GM20431 (cell line): Measurements from ENCODE around the gene SH2B2.

Source experiments
- in situ Hi-C: fragments of 300-500 bp; cut with MseI, MboI; formaldehyde crosslinking; loops from one replicate; pipeline ENCODE4 v1.15.0; 2020; ENCODE audit warnings: low sequenced_read_pairs; ENCODE audit not compliant: unreplicated experiment

Gene SH2B2

GRCh38 chr7:102283477-102284189 lies 3.0 kb upstream of the SH2B2 start:
- in situ Hi-C loops = loop anchor here (5.0 kb wide), 1 partner anchor 109 kb away; no protein-coding TSS in a partner anchor

GRCh38 chr7:102284399-102284798 lies 2.3 kb upstream of the SH2B2 start:
- in situ Hi-C loops = loop anchor here (5.0 kb wide), 1 partner anchor 108 kb away; no protein-coding TSS in a partner anchor

- in situ Hi-C loops = loop anchor here (5.0 kb wide), 1 partner anchor 107 kb away; no protein-coding TSS in a partner anchor
These were observed 1.7 kb upstream of the SH2B2 start for GRCh38 chr7:102284891-102285539.

- in situ Hi-C loops = no loop called here
These were observed 980 bp upstream of the SH2B2 start for GRCh38 chr7:102285540-102286236.

- in situ Hi-C loops = no loop called here
These were observed 678 bp downstream of the SH2B2 start for GRCh38 chr7:102287111-102287980.

- in situ Hi-C loops = no loop called here
These were observed 1.3 kb downstream of the SH2B2 start for GRCh38 chr7:102287981-102288278.

- in situ Hi-C loops = no loop called here
These were observed 1.7 kb downstream of the SH2B2 start for GRCh38 chr7:102288285-102288930.

- in situ Hi-C loops = no loop called here
These were observed 2.4 kb downstream of the SH2B2 start for GRCh38 chr7:102289057-102289456.

- in situ Hi-C loops = no loop called here
These were observed 4.6 kb downstream of the SH2B2 start for GRCh38 chr7:102291056-102291915.

- in situ Hi-C loops = no loop called here
These were observed 5.2 kb downstream of the SH2B2 start for GRCh38 chr7:102291916-102292267.

- in situ Hi-C loops = no loop called here
These were observed 6.4 kb downstream of the SH2B2 start for GRCh38 chr7:102292813-102293798.

- in situ Hi-C loops = no loop called here
These were observed 7.9 kb downstream of the SH2B2 start for GRCh38 chr7:102294589-102294988.

- in situ Hi-C loops = no loop called here
These were observed 8.9 kb downstream of the SH2B2 start for GRCh38 chr7:102295346-102296178.

- in situ Hi-C loops = no loop called here
These were observed 9.4 kb downstream of the SH2B2 start for GRCh38 chr7:102296179-102296438.

- in situ Hi-C loops = no loop called here
These were observed 9.8 kb downstream of the SH2B2 start for GRCh38 chr7:102296514-102296913.

GRCh38 chr7:102297487-102298218 lies 11.0 kb downstream of the SH2B2 start:
- in situ Hi-C loops = no loop called here
